ENCODE data around the gene STUM. TPM values are rescaled to one million over a fixed set of nuclear protein-coding genes. Genes with fewer than 3 reads are reported as not detected.

The STUM gene
- total RNA-seq, 1 donor from 2014 or later: 0.09 TPM

DNA sequence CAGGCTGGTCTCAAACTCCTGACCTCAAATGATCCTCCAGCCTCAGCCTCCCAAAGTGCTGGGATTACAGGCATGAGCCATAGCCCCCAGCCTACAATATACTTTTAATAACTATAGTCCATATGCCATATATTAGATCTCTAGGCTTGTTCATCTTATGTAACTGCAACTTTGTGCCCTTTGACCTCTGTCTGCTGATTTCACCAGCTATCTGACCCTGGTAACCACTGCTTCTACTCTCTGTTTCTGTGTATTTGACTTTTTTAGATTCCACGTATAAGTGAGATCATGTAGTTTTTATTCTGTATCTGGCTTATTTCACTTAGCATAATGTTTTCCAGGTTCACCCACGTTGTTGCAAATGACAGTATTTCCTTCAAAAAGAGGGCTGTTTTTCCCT lies 25.5 kb downstream of the STUM start:
- H3K27ac Mint-ChIP-seq: no peak overlapping the region
- TF ChIP-seq, protein P1, sequence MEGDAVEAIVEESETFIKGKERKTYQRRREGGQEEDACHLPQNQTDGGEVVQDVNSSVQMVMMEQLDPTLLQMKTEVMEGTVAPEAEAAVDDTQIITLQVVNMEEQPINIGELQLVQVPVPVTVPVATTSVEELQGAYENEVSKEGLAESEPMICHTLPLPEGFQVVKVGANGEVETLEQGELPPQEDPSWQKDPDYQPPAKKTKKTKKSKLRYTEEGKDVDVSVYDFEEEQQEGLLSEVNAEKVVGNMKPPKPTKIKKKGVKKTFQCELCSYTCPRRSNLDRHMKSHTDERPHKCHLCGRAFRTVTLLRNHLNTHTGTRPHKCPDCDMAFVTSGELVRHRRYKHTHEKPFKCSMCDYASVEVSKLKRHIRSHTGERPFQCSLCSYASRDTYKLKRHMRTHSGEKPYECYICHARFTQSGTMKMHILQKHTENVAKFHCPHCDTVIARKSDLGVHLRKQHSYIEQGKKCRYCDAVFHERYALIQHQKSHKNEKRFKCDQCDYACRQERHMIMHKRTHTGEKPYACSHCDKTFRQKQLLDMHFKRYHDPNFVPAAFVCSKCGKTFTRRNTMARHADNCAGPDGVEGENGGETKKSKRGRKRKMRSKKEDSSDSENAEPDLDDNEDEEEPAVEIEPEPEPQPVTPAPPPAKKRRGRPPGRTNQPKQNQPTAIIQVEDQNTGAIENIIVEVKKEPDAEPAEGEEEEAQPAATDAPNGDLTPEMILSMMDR (IDR thresholded peaks at IDR 0.05; ENCODE audit: unreplicated experiment): no peak
- no peak for DNase-seq (ENCODE audit: low spot score in 2 of 2, unreplicated experiment in 2 of 2)
- no peak overlapping the region for H3K4me3 Mint-ChIP-seq
- no peaks in the 10 kb centered on the region for H3K9me3 Mint-ChIP-seq
- peaks cover 1% of the 10 kb centered on the region for H3K27me3 Mint-ChIP-seq (ENCODE audit: low read depth)
- H3K36me3 Mint-ChIP-seq: no peaks in the 10 kb centered on the region
- peaks cover 11% of the 10 kb centered on the region for H3K4me1 Mint-ChIP-seq

DNA sequence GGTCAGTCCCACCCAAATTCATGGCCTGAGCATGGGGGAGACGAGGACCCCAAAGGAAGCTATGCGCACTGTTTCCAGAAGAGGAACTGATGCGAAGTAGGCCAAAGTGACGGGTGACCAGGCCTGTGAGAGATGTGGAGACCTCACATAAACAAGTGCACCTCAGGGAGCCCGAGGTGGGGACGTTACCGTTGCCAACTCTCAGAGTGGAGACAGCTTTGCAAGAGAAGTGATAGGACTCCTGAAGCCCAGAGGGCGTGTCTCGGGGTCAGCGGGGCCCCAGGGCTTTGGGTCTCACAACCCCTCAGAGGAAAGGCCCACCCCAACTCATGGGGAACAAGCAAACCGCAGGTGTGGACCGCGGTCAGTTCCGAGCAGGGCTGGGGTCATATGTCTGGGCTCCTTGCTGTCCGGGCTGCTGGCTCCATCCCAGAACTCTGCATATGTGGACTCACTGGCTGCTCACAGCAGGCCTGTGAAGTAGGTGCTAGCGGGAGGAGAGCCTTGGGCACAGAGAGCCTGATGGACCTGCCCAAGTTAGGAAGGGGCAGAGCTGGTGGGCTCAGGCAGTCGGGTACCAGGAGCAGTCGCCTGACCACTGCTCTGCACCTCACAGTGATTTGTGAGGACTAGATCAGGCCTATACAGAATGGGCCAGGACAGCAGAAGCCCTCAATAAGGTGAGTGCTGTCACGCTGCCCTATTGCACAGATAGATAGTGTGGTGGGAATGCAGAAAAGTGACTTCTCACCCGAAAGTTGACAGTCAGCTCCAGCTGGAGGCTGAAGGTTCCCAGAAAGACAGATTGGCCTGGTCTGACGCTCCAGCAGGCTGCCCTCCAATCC lies 26.2 kb downstream of the STUM start:
- Mint-ChIP-seq H3K36me3 (no peaks in the 10 kb centered on the region), H3K9me3 (no peaks in the 10 kb centered on the region), H3K4me1 (peaks cover 11% of the 10 kb centered on the region), H3K27me3 (ENCODE audit: low read depth) (peaks cover 1% of the 10 kb centered on the region), H3K4me3 (no peak overlapping the region), H3K27ac (no peak overlapping the region)
- TF ChIP-seq, protein P1 (IDR thresholded peaks at IDR 0.05; ENCODE audit: unreplicated experiment): no peak
- no peak for DNase-seq (ENCODE audit: low spot score in 2 of 2, unreplicated experiment in 2 of 2)

DNA sequence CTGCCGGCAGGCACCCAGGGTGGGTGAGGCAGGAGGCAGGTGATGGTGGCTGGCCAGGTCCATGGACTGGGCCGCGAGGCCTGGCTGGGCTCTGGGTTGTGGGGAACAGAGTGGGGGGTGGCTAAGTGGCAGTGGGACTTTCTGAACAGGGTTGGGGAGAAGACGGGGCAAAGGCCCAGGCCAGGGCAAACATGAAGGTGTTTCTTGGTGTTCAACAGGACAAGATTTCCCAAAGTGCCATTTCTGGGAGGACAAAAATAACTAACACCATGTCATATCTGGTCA lies 26.8 kb downstream of the STUM start:
- Mint-ChIP-seq H3K27ac (no peak overlapping the region), H3K4me1 (peaks cover 11% of the 10 kb centered on the region), H3K36me3 (no peaks in the 10 kb centered on the region), H3K4me3 (no peak overlapping the region), H3K9me3 (no peaks in the 10 kb centered on the region), H3K27me3 (ENCODE audit: low read depth) (peaks cover 1% of the 10 kb centered on the region)
- no peak for DNase-seq (ENCODE audit: low spot score in 2 of 2, unreplicated experiment in 2 of 2)
- TF ChIP-seq, protein P1 (IDR thresholded peaks at IDR 0.05; ENCODE audit: unreplicated experiment): no peak

DNA sequence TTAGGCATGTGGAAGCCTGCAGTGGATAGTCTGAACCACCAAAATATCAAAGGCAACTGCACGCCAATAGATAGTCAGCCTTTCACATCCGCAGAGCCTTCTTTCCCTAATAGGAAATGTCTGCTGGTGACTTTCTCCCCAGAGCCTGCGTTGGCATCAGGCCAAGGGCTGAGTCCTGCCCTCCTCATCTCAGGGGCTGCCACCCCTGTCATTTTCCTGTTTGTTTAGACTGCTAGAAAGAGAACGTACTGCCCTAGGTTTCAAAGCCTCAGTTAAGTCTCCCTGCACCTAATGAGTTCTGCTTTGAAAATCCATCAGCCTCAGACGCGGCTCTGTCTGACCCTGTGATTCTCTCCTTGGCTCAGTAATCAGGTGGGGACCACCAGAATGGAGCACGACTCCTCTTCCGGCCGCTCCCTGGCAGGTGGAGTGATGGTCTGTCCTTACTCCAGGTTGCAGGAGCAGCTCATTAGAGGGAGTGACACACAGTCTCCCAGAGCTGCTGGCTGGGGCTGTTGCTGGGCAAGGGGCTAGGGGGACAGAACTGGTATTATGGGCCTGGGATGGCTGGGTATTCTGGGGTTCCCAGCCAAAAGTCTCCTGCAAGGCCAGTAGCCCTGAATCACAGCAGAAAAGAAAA lies 27.3 kb downstream of the STUM start:
- Mint-ChIP-seq H3K36me3 (no peaks in the 10 kb centered on the region), H3K4me1 (peaks cover 11% of the 10 kb centered on the region), H3K27ac (peak overlapping the region; percentile 18), H3K4me3 (no peak overlapping the region), H3K9me3 (no peaks in the 10 kb centered on the region), H3K27me3 (ENCODE audit: low read depth) (peaks cover 5% of the 10 kb centered on the region)
- no peak for DNase-seq (ENCODE audit: low spot score in 2 of 2, unreplicated experiment in 2 of 2)
- TF ChIP-seq, protein P1 (IDR thresholded peaks at IDR 0.05; ENCODE audit: unreplicated experiment): no peak

DNA sequence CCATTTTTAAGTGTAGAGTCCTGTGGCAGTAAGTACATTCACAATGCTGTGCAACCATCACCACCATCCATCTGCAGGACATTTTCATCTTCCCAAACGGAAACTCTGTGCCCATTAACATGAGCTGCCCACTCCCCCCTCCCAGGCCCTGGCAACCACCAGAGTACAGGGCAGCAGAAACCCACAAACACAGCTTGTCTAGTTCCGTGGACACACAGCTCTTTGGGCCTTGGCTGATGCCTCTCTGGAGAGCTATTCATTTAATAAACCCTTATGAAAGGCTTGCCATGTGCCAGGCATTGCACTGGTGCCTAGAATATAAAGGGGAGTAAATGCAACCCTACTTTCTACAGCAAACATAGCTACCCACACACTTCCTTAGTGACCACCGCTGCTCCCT lies 28.0 kb downstream of the STUM start:
- TF ChIP-seq, protein P1 (IDR thresholded peaks at IDR 0.05; ENCODE audit: unreplicated experiment): no peak
- no peak for DNase-seq (ENCODE audit: low spot score in 2 of 2, unreplicated experiment in 2 of 2)

More for the DNA sequence above, 28.0 kb downstream of the STUM start:
- Mint-ChIP-seq H3K4me3 (no peak overlapping the region), H3K4me1 (peaks cover 11% of the 10 kb centered on the region), H3K36me3 (no peaks in the 10 kb centered on the region), H3K27ac (no peak overlapping the region), H3K27me3 (ENCODE audit: low read depth) (peaks cover 7% of the 10 kb centered on the region), H3K9me3 (no peaks in the 10 kb centered on the region)
